OCI-LY1 (cell line): ENCODE results near the gene EFHD2.
"Not testable (repeated sequence)": the region's sequence is repeated elsewhere in the genome, so short reads cannot be mapped to it uniquely, and the experiment has no call there.

ENCODE experiments used
- H2AFZ ChIP-seq: fragments of 200-600 bp; sonication (generic), shearing (Covaris generic); 2 replicates; pipeline ENCODE4 v1.6.0; 2014; ENCODE audit warnings: antibody characterized with exemption, mild to moderate bottlenecking, low read length
- H3F3A ChIP-seq: fragments of 200-600 bp; sonication (generic), shearing (Covaris generic); 2 replicates; pipeline ENCODE4 v1.6.0; 2014; ENCODE audit warnings: mild to moderate bottlenecking, antibody characterized with exemption, low read length, moderate library complexity; ENCODE audit not compliant: insufficient read depth
- H3K27ac ChIP-seq: fragments of 200-600 bp; sonication (generic); 2 replicates; pipeline ENCODE4 v1.5.1; 2014; ENCODE audit warnings: low read length, mixed run types, mild to moderate bottlenecking, low read depth; ENCODE audit not compliant: poor library complexity, severe bottlenecking
- H3K27me3 ChIP-seq: fragments of 200-600 bp; sonication (generic); 2 replicates; pipeline ENCODE4 v1.6.0; 2014; ENCODE audit warnings: antibody characterized with exemption, mild to moderate bottlenecking, low read length, moderate library complexity; ENCODE audit not compliant: insufficient read depth
- H3K36me3 ChIP-seq: fragments of 200-600 bp; sonication (generic); 2 replicates; pipeline ENCODE4 v1.6.1; 2014; ENCODE audit warnings: mild to moderate bottlenecking, antibody characterized with exemption, low read length, moderate library complexity, mixed read lengths; ENCODE audit not compliant: insufficient read depth
- H3K4me1 ChIP-seq: fragments of 200-600 bp; sonication (generic); 2 replicates; pipeline ENCODE4 v1.5.1; 2014; ENCODE audit warnings: mild to moderate bottlenecking, low read length, moderate library complexity; ENCODE audit not compliant: insufficient read depth, severe bottlenecking
- H3K4me2 ChIP-seq: fragments of 200-600 bp; sonication (generic), shearing (Covaris generic); 2 replicates; pipeline ENCODE4 v1.6.1; 2014; ENCODE audit warnings: low read length
- H3K4me3 ChIP-seq: fragments of 200-600 bp; sonication (generic); 2 replicates; pipeline ENCODE4 v1.5.1; 2014; ENCODE audit warnings: low read length, low read depth, mild to moderate bottlenecking, mixed read lengths; ENCODE audit not compliant: poor library complexity, severe bottlenecking
- H3K79me2 ChIP-seq: fragments of 200-600 bp; shearing (Covaris generic); 2 replicates; pipeline ENCODE4 v1.6.1; 2016; ENCODE audit warnings: mixed run types, low read length, mixed read lengths; ENCODE audit not compliant: insufficient read depth
- H3K9ac ChIP-seq: fragments of 200-600 bp; sonication (generic), shearing (Covaris generic); 2 replicates; pipeline ENCODE4 v1.6.1; 2014; ENCODE audit warnings: mild to moderate bottlenecking, low read length, mixed read lengths
- H3K9me2 ChIP-seq: fragments of 200-600 bp; sonication (generic), shearing (Covaris generic); 2 replicates; pipeline ENCODE4 v1.6.1; 2014; ENCODE audit warnings: low read depth, mild to moderate bottlenecking, low read length, mixed read lengths
- H3K9me3 ChIP-seq: fragments of 200-600 bp; shearing (Covaris generic); 2 replicates; pipeline ENCODE4 v1.6.1; 2014; ENCODE audit warnings: low read length, mixed read lengths
- H4K20me1 ChIP-seq: fragments of 200-600 bp; sonication (generic), shearing (Covaris generic); 2 replicates; pipeline ENCODE4 v1.6.0; 2016; ENCODE audit warnings: mild to moderate bottlenecking, low read length; ENCODE audit not compliant: insufficient read depth
- EZH2 ChIP-seq: fragments of 200-600 bp; sonication (generic), shearing (Covaris generic); IDR thresholded peaks from 2 replicates; pipeline ENCODE4 v1.8.0; 2017; ENCODE audit warnings: borderline replicate concordance, mixed run types, mild to moderate bottlenecking, antibody characterized with exemption, low read length, moderate library complexity, mixed read lengths
- TF ChIP-seq, protein P1 (sequence below): fragments of 200-600 bp; sonication (generic), shearing (Covaris generic); IDR thresholded peaks from 2 replicates; pipeline ENCODE4 v1.5.1; 2017; ENCODE audit warnings: mild to moderate bottlenecking, antibody characterized with exemption, low read length, moderate library complexity, mixed read lengths

The EFHD2 gene

DNA sequence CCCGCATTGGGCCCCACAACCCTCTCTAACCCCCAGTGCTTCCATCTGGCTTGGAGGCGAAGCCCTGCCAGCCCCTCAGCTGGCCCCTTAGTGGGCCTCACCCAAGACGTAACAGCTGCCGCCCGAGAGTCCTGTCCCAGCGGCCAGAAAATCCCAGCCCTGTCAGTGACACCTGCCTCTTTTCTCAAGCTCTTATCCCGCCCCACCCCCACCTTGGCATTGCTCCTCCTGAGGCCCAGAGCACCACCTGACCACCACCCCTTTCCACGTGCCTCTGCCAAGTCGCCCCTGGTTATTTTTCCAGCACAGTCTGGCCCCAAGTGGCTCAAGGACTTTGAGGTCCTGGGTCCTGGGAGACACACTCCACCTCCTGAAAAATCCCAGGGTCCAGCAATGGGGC is 22.6 kb downstream of the EFHD2 start:
- Histone ChIP-seq H3K9me3 (no peaks in the 10 kb centered on the region), H4K20me1 (no peaks in the 10 kb centered on the region), H3K9me2 (no peaks in the 10 kb centered on the region), H3K4me2 (no peak overlapping the region), H3K27ac (no peak overlapping the region), H3K4me3 (no peak overlapping the region), H2AFZ (no peak overlapping the region), H3K79me2 (no peaks in the 10 kb centered on the region), H3K27me3 (peaks cover 5% of the 10 kb centered on the region; the same call in 1 of the 2 replicates), H3K9ac (no peak overlapping the region), H3F3A (no peaks in the 10 kb centered on the region), H3K36me3 (no peaks in the 10 kb centered on the region), H3K4me1 (no peaks in the 10 kb centered on the region)
- no peak for TF ChIP-seq EZH2
- TF ChIP-seq, protein P1, sequence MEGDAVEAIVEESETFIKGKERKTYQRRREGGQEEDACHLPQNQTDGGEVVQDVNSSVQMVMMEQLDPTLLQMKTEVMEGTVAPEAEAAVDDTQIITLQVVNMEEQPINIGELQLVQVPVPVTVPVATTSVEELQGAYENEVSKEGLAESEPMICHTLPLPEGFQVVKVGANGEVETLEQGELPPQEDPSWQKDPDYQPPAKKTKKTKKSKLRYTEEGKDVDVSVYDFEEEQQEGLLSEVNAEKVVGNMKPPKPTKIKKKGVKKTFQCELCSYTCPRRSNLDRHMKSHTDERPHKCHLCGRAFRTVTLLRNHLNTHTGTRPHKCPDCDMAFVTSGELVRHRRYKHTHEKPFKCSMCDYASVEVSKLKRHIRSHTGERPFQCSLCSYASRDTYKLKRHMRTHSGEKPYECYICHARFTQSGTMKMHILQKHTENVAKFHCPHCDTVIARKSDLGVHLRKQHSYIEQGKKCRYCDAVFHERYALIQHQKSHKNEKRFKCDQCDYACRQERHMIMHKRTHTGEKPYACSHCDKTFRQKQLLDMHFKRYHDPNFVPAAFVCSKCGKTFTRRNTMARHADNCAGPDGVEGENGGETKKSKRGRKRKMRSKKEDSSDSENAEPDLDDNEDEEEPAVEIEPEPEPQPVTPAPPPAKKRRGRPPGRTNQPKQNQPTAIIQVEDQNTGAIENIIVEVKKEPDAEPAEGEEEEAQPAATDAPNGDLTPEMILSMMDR: no peak

DNA sequence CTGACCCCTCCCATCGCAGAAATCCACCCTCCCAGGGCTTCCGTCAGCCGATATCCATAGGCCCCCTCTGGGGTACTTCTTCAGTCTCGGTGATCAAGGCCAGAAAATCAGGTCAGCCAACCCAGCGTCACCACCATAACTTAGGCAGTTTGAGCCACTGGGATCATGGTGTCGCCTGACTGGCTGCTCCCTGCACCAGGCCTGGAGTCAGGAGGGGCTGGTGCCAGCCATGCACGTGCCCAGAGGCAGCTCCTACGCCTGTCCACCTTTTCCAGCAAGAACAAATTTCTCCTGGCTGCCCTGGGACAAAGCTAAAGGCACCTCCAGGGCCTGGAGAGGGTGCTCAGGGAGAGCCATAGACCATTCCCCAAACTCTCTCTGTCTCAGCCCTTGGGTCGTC is 23.8 kb downstream of the EFHD2 start:
- H3K27ac ChIP-seq: no peak overlapping the region
- H4K20me1 ChIP-seq: no peaks in the 10 kb centered on the region
- H3F3A ChIP-seq: no peaks in the 10 kb centered on the region
- no peaks in the 10 kb centered on the region for H3K9me3 ChIP-seq
- no peak overlapping the region for H2AFZ ChIP-seq
- H3K9ac ChIP-seq: no peak overlapping the region
- no peaks in the 10 kb centered on the region for H3K36me3 ChIP-seq
- no peaks in the 10 kb centered on the region for H3K4me1 ChIP-seq
- no peak overlapping the region for H3K4me3 ChIP-seq
- TF ChIP-seq, protein P1: no peak
- no peak for TF ChIP-seq EZH2
- no peaks in the 10 kb centered on the region for H3K79me2 ChIP-seq
- H3K27me3 ChIP-seq: peaks cover 5% of the 10 kb centered on the region; the same call in 1 of the 2 replicates
- no peaks in the 10 kb centered on the region for H3K9me2 ChIP-seq
- H3K4me2 ChIP-seq: no peak overlapping the region

GRCh38 chr1:15434739-15435138 is 25.1 kb downstream of the EFHD2 start:
- not testable (repeated sequence) for H3F3A ChIP-seq, H3K4me1 ChIP-seq, H3K4me3 ChIP-seq, H3K27ac ChIP-seq, H3K27me3 ChIP-seq, H3K9ac ChIP-seq, H3K36me3 ChIP-seq, H3K9me2 ChIP-seq, H4K20me1 ChIP-seq, H2AFZ ChIP-seq, H3K79me2 ChIP-seq, H3K4me2 ChIP-seq, H3K9me3 ChIP-seq

GRCh38 chr1:15435239-15436077 is 25.8 kb downstream of the EFHD2 start:
- H3K79me2 ChIP-seq: no peaks in the 10 kb centered on the region
- no peaks in the 10 kb centered on the region for H3K9me3 ChIP-seq
- no peaks in the 10 kb centered on the region for H3K4me1 ChIP-seq
- no peak overlapping the region for H3K27ac ChIP-seq
- no peaks in the 10 kb centered on the region for H3K9me2 ChIP-seq
- H3K9ac ChIP-seq: no peak overlapping the region
- no peaks in the 10 kb centered on the region for H3K36me3 ChIP-seq
- H3K4me2 ChIP-seq: no peak overlapping the region
- H3F3A ChIP-seq: no peaks in the 10 kb centered on the region
- no peaks in the 10 kb centered on the region for H4K20me1 ChIP-seq
- no peak overlapping the region for H2AFZ ChIP-seq
- no peak overlapping the region for H3K4me3 ChIP-seq
- TF ChIP-seq EZH2: no peak
- TF ChIP-seq, protein P1: no peak
- peaks cover 5% of the 10 kb centered on the region; the same call in 1 of the 2 replicates for H3K27me3 ChIP-seq
